K562 (cell line): ENCODE results near the gene TRPM2. TPM values are rescaled to one million over a fixed set of nuclear protein-coding genes. Genes with fewer than 3 reads are reported as not detected.
A peak's percentile ranks its signal among the peaks of the same experiment; 100 is the strongest.

Source experiments
- ATAC-seq: fragments of 200-7000 bp; cut with Tn5 transposase; 3 replicates; pipeline ENCODE4 v1.9.1; 2020; ENCODE audit warnings: moderate library complexity
- BruUV-seq: library from RNA; stranded (reverse); fragments of 400-500 nt; replicated peaks from 2 replicates; lab custom pipeline; 2021; lab: Mats Ljungman, UMichigan
- CTCF ChIA-PET: fragments of 300-600 bp; formaldehyde crosslinking; extraction: SDS; loops from one replicate; lab custom pipeline; 2021; ENCODE audit warnings: low intra/inter-chr PET ratio; lab: Yijun Ruan, JAX
- POLR2A ChIA-PET: fragments of 300-600, 350-650 bp; sonication (Branson Sonifier 250); formaldehyde crosslinking; extraction: SDS; loops from one replicate; lab custom pipeline; 2021; ENCODE audit warnings: antibody characterized with exemption, inconsistent platforms; lab: Yijun Ruan, JAX
- DNase-seq, 4 experiments: peaks; one replicate each; pipeline versions ENCODE4 v3.0.0 to v3.0.0-alpha.2; 2011 to 2018; ENCODE audit warnings: low spot score in 3 of 4, mixed read lengths in 3 of 4; ENCODE audit errors: extremely low read depth in 1 of 4
- FAIRE-seq: peaks from 2 replicates; lab custom pipeline; 2011; peaks lifted over from hg19 to GRCh38; lab: Jason Lieb, UNC
- H2AFZ ChIP-seq: 2 replicates; pipeline ENCODE4 v1.6.0; 2011; ENCODE audit warnings: low read depth, low read length, control low read depth, inconsistent platforms
- H3K27ac ChIP-seq: fragments of 200-600 bp; 3 replicates; pipeline ENCODE4 v1.8.0; 2011; ENCODE audit warnings: low read depth, mild to moderate bottlenecking, control low read depth, inconsistent platforms, low read length, moderate library complexity, mixed read lengths; ENCODE audit errors: extremely low read depth
- H3K27me3 ChIP-seq, 2 experiments: fragments of 300-600 bp in 1 of 2; 2 replicates in 1 of 2; 3 replicates in 1 of 2; pipeline versions ENCODE4 v1.6.0 to v1.8.0; 2011; ENCODE audit warnings: inconsistent platforms in 2 of 2, low read length in 2 of 2, mild to moderate bottlenecking in 1 of 2, mixed read lengths in 1 of 2, moderate library complexity in 1 of 2; ENCODE audit not compliant: control insufficient read depth in 2 of 2, insufficient read depth in 2 of 2
- H3K36me3 ChIP-seq: fragments of 300-600 bp; 3 replicates; pipeline ENCODE4 v1.8.0; 2011; ENCODE audit warnings: mild to moderate bottlenecking, low read length, inconsistent platforms; ENCODE audit not compliant: control insufficient read depth, insufficient read depth
- H3K4me1 ChIP-seq, 2 experiments: fragments of 200-600 bp in 1 of 2; replicated peaks in 1 of 2; 2 replicates in 1 of 2; 3 replicates in 1 of 2; pipeline versions ENCODE4 v1.5.1 to v1.8.0; 2011; ENCODE audit warnings: inconsistent platforms in 2 of 2, low read length in 2 of 2, mild to moderate bottlenecking in 1 of 2, mixed read lengths in 1 of 2, moderate library complexity in 1 of 2; ENCODE audit not compliant: control insufficient read depth in 2 of 2, insufficient read depth in 2 of 2
- H3K4me2 ChIP-seq: 2 replicates; pipeline ENCODE4 v1.6.1; 2011; ENCODE audit warnings: low read length, control low read depth, inconsistent platforms, mixed read lengths; ENCODE audit not compliant: insufficient read depth
- H3K4me3 ChIP-seq: fragments of 200-600 bp; sonication (generic), shearing (Covaris generic); 2 replicates; pipeline ENCODE4 v1.5.1; 2016; ENCODE audit warnings: control low read depth, inconsistent platforms
- H3K79me2 ChIP-seq: fragments of 200-600 bp; 3 replicates; pipeline ENCODE4 v1.8.0; 2011; ENCODE audit warnings: low read length, inconsistent platforms; ENCODE audit not compliant: control insufficient read depth, insufficient read depth
- H3K9ac ChIP-seq, 2 experiments: 2 replicates each; pipeline versions ENCODE4 v1.6.0 to v1.6.1; 2011; ENCODE audit warnings: low read depth in 2 of 2, low read length in 2 of 2, control low read depth in 1 of 2, inconsistent platforms in 1 of 2, mild to moderate bottlenecking in 1 of 2, mixed read lengths in 1 of 2; ENCODE audit not compliant: insufficient read depth in 1 of 2
- H3K9me1 ChIP-seq: one replicate; pipeline ENCODE4 v1.6.0; 2011; ENCODE audit warnings: inconsistent platforms, mild to moderate bottlenecking, low read length, moderate library complexity; ENCODE audit not compliant: control insufficient read depth, insufficient read depth
- H3K9me3 ChIP-seq: replicated peaks from 2 replicates; pipeline ENCODE4 v1.5.1; 2011; ENCODE audit warnings: low read depth, low read length, inconsistent platforms; ENCODE audit not compliant: control insufficient read depth, insufficient read depth
- H4K20me1 ChIP-seq: replicated peaks from 2 replicates; pipeline ENCODE4 v1.6.1; 2011; ENCODE audit warnings: low read length, inconsistent platforms, mixed read lengths; ENCODE audit not compliant: control insufficient read depth, insufficient read depth
- AFF1 ChIP-seq, 2 experiments: fragments of 450-650 bp; IDR thresholded peaks; 2 replicates each; pipeline ENCODE4 v1.6.1; 2018; ENCODE audit warnings: mild to moderate bottlenecking in 2 of 2, low read depth in 1 of 2; ENCODE audit not compliant: partially characterized antibody in 2 of 2
- ARNT ChIP-seq, 2 experiments: fragments of 450-650 bp; IDR thresholded peaks; 2 replicates each; pipeline ENCODE4 v1.6.1; 2016; ENCODE audit warnings: mild to moderate bottlenecking in 1 of 2
- CSDE1 ChIP-seq, 2 experiments: fragments of 450-650 bp; IDR thresholded peaks; 2 replicates each; pipeline ENCODE4 v1.6.1; 2016; ENCODE audit warnings: mild to moderate bottlenecking in 1 of 2
- GABPA ChIP-seq: fragments of 200-800 bp; sonication (Bioruptor generic); conservative IDR thresholded peaks from 2 replicates; pipeline ENCODE4 v1.6.1; 2016; ENCODE audit warnings: low read depth, missing genetic modification characterization, missing compliant biosample characterization
- ILK ChIP-seq: fragments of 450-650 bp; IDR thresholded peaks from 2 replicates; pipeline ENCODE4 v1.6.1; 2016; ENCODE audit warnings: missing genetic modification characterization, low read depth, mild to moderate bottlenecking, missing compliant biosample characterization, moderate library complexity, borderline replicate concordance
- MEF2D ChIP-seq: conservative IDR thresholded peaks from 2 replicates; pipeline ENCODE4 v1.6.1; 2016; ENCODE audit warnings: low read depth, missing genetic modification characterization, missing compliant biosample characterization
- NR3C1 ChIP-seq: sonication (generic); formaldehyde crosslinking; IDR thresholded peaks from 2 replicates; pipeline ENCODE4 v1.8.1; 2022; ENCODE audit warnings: missing genetic modification reagents
- PHB ChIP-seq: fragments of 250-450 bp; sonication (Bioruptor Pico); IDR thresholded peaks from 2 replicates; pipeline ENCODE4 v1.5.0; 2021
- SMARCA5 ChIP-seq: fragments of 450-650 bp; IDR thresholded peaks from 2 replicates; pipeline ENCODE4 v1.6.1; 2016
- TCF3 ChIP-seq: sonication (generic); formaldehyde crosslinking; IDR thresholded peaks from 2 replicates; pipeline ENCODE4 v1.4.0; 2020; ENCODE audit warnings: mild to moderate bottlenecking, missing genetic modification reagents
- WGBS: fragments of 100-300 bp; shearing (Covaris generic); methylation state at CpG from one replicate; pipeline ENCODE4 v1.1.6; 2016; ENCODE audit warnings: low coverage, mixed read lengths; ENCODE audit not compliant: insufficient coverage; ENCODE audit errors: missing lambda C conversion rate; 5-methylcytosine and 5-hydroxymethylcytosine counted together
- in situ Hi-C: fragments of 300-500 bp; cut with MboI; formaldehyde crosslinking; loops from 4 replicates; pipeline ENCODE4 v1.15.0; 2018; ENCODE audit warnings: inconsistent platforms, mixed read lengths
- intact Hi-C: fragments of 100-400 bp; cut with micrococcal nuclease; formaldehyde crosslinking; loops from 2 replicates; pipeline ENCODE4 v1.14.2; 2022
- polyA plus RNA-seq, 8 experiments: library from polyadenylated mRNA; depleted of rRNA in 4 of 8; stranded (reverse) in 5 of 8; unstranded in 3 of 8; fragments of >200 nt; fragmentation: Nextera tagmentation in 2 of 8; fragmentation: Illumina TruSeq in 1 of 8; extraction: Ambion mirVana in 2 of 8; extraction: Trizol in 1 of 8; gene quantifications; 2 replicates each; pipeline versions ENCODE4 v1.2.1 to v1.2.3, GENCODE V29; 2011 to 2014; ENCODE audit warnings: inconsistent platforms in 1 of 8, missing spikeins in 1 of 8
- total RNA-seq, 7 experiments: library from RNA; depleted of rRNA in 6 of 7; stranded (reverse); fragments of >200 nt in 6 of 7; fragmentation: Illumina TruSeq in 2 of 7; extraction: Trizol in 2 of 7; gene quantifications; 2 replicates each; pipeline versions ENCODE4 v1.2.1 to v1.2.3, GENCODE V29; 2011 to 2021; ENCODE audit warnings: low replicate concordance in 1 of 7
- TF ChIP-seq, protein P1 (sequence below): sonication (generic); formaldehyde crosslinking; IDR thresholded peaks from 2 replicates; pipeline ENCODE4 v1.8.0; 2022; ENCODE audit warnings: missing genetic modification reagents, mild to moderate bottlenecking, moderate library complexity, borderline replicate concordance
- TF ChIP-seq, protein P2 (sequence below): fragments of 250-450 bp; sonication (Bioruptor Pico); IDR thresholded peaks from 2 replicates; pipeline ENCODE4 v1.8.0; 2021; ENCODE audit warnings: moderate library complexity, mild to moderate bottlenecking, inconsistent platforms
- TF ChIP-seq, protein P3 (sequence below): fragments of 450-650 bp; IDR thresholded peaks from 2 replicates; pipeline ENCODE4 v1.6.1; 2016; ENCODE audit warnings: missing biosample characterization, missing genetic modification characterization
- TF ChIP-seq, protein P4 (sequence below): fragments of 450-650 bp; formaldehyde crosslinking; IDR thresholded peaks from 2 replicates; pipeline ENCODE4 v1.4.0; 2020; ENCODE audit warnings: mild to moderate bottlenecking, moderate library complexity

TRPM2 gene
- total and polyA plus RNA-seq, 9 of the 15 experiments (the other 6 are each of a cell fraction or from before 2014, with no cell fraction given): 0.33 to 2.1 (median 0.98) TPM; not detected in 2

DNA sequence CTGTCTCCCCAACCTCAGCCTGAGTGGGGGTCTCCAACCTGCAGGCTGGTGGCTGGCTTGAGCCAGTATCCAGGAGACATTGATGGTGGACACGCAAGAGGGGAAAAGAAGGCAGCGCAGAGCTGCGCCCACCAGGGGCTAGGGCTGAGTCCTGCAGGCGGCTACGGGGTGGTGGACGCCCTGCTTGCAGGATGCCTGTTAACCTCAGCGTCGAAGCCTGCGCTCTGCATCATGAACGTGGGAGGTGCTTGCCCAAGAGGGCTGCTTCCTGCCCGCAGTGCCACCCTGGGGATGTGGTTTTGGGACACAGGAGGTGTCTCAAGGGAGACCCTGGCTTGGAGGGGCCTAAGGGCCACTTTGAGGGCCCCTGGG, 25.8 kb upstream of the TRPM2 start:
- no peak overlapping the region for H3K27ac ChIP-seq
- peaks cover 0 to 52% of the 10 kb centered on the region in 2 experiments; a peak in 2 of 5 replicates for H3K4me1 ChIP-seq
- ChIA-PET POLR2A (no interaction called here), CTCF (no interaction called here)
- FAIRE-seq: no peak
- peaks cover 43% of the 10 kb centered on the region; the same call in 1 of the 3 replicates for H3K36me3 ChIP-seq
- intact Hi-C loops: no loop called here
- BruUV-seq: no TSS peak
- DNase-seq: no peak
- H4K20me1 ChIP-seq: peaks cover 15% of the 10 kb centered on the region
- H3K9ac ChIP-seq: peak overlapping the region in 1 of 2 experiments; percentile 52; a peak in 2 of 4 replicates
- no peak; the same call in 1 of the 3 replicates for ATAC-seq
- H3K4me2 ChIP-seq: no peak overlapping the region
- no peak overlapping the region for H3K4me3 ChIP-seq
- H3K79me2 ChIP-seq: no peaks in the 10 kb centered on the region
- H2AFZ ChIP-seq: no peak overlapping the region
- WGBS: 84% methylated on average over 11 of the region's 11 CpGs
- no peaks in the 10 kb centered on the region for H3K27me3 ChIP-seq
- in situ Hi-C loops: no loop called here
- H3K9me1 ChIP-seq: peaks cover 4% of the 10 kb centered on the region
- no peaks in the 10 kb centered on the region for H3K9me3 ChIP-seq
- TF ChIP-seq, protein P1, sequence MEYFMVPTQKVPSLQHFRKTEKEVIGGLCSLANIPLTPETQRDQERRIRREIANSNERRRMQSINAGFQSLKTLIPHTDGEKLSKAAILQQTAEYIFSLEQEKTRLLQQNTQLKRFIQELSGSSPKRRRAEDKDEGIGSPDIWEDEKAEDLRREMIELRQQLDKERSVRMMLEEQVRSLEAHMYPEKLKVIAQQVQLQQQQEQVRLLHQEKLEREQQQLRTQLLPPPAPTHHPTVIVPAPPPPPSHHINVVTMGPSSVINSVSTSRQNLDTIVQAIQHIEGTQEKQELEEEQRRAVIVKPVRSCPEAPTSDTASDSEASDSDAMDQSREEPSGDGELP (CRISPR knock-in tag): no peak
- TF ChIP-seq MEF2D (tag) (no peak), TCF3 (CRISPR knock-in tag) (no peak), PHB (CRISPR knock-in tag) (no peak), ILK (tag) (no peak), SMARCA5 (no peak), AFF1 (IDR thresholded peaks at IDR 0.05; ENCODE audit: low read depth in 1 of 2, partially characterized antibody in 2 of 2) (no peak), ARNT (IDR thresholded peaks at IDR 0.05) (no peak), NR3C1 (CRISPR knock-in tag) (no peak), GABPA (tag) (no peak), CSDE1 (IDR thresholded peaks at IDR 0.05) (no peak)
- TF ChIP-seq, protein P2, sequence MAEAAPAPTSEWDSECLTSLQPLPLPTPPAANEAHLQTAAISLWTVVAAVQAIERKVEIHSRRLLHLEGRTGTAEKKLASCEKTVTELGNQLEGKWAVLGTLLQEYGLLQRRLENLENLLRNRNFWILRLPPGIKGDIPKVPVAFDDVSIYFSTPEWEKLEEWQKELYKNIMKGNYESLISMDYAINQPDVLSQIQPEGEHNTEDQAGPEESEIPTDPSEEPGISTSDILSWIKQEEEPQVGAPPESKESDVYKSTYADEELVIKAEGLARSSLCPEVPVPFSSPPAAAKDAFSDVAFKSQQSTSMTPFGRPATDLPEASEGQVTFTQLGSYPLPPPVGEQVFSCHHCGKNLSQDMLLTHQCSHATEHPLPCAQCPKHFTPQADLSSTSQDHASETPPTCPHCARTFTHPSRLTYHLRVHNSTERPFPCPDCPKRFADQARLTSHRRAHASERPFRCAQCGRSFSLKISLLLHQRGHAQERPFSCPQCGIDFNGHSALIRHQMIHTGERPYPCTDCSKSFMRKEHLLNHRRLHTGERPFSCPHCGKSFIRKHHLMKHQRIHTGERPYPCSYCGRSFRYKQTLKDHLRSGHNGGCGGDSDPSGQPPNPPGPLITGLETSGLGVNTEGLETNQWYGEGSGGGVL (CRISPR knock-in tag): no peak
- TF ChIP-seq, protein P3, sequence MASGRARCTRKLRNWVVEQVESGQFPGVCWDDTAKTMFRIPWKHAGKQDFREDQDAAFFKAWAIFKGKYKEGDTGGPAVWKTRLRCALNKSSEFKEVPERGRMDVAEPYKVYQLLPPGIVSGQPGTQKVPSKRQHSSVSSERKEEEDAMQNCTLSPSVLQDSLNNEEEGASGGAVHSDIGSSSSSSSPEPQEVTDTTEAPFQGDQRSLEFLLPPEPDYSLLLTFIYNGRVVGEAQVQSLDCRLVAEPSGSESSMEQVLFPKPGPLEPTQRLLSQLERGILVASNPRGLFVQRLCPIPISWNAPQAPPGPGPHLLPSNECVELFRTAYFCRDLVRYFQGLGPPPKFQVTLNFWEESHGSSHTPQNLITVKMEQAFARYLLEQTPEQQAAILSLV (tag): no peak
- TF ChIP-seq, protein P4, sequence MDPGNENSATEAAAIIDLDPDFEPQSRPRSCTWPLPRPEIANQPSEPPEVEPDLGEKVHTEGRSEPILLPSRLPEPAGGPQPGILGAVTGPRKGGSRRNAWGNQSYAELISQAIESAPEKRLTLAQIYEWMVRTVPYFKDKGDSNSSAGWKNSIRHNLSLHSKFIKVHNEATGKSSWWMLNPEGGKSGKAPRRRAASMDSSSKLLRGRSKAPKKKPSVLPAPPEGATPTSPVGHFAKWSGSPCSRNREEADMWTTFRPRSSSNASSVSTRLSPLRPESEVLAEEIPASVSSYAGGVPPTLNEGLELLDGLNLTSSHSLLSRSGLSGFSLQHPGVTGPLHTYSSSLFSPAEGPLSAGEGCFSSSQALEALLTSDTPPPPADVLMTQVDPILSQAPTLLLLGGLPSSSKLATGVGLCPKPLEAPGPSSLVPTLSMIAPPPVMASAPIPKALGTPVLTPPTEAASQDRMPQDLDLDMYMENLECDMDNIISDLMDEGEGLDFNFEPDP (CRISPR knock-in tag): no peak
